Choroid plexus epithelial cell (primary cell): Measurements from ENCODE around the gene PREP.
A peak's percentile ranks its signal among the peaks of the same experiment; 100 is the strongest.

ENCODE experiments used
- DNase-seq: peaks from one replicate; pipeline ENCODE4 v3.0.0-alpha.2; 2010; ENCODE audit warnings: low read depth
- H3K4me3 ChIP-seq: 2 replicates; pipeline ENCODE4 v1.5.1; 2011; ENCODE audit warnings: low read depth, mild to moderate bottlenecking, control low read depth, low read length, moderate library complexity
- TF ChIP-seq, protein P1 (sequence below): conservative IDR thresholded peaks from 2 replicates; pipeline ENCODE4 v1.5.1; 2011; ENCODE audit warnings: low read depth, mild to moderate bottlenecking, control low read depth, inconsistent platforms, low read length, moderate library complexity

Gene PREP

GRCh38 chr6:105274678-105275077, 128.2 kb downstream of the PREP start:
- no peak overlapping the region for H3K4me3 ChIP-seq
- no peak for DNase-seq
- TF ChIP-seq, protein P1, sequence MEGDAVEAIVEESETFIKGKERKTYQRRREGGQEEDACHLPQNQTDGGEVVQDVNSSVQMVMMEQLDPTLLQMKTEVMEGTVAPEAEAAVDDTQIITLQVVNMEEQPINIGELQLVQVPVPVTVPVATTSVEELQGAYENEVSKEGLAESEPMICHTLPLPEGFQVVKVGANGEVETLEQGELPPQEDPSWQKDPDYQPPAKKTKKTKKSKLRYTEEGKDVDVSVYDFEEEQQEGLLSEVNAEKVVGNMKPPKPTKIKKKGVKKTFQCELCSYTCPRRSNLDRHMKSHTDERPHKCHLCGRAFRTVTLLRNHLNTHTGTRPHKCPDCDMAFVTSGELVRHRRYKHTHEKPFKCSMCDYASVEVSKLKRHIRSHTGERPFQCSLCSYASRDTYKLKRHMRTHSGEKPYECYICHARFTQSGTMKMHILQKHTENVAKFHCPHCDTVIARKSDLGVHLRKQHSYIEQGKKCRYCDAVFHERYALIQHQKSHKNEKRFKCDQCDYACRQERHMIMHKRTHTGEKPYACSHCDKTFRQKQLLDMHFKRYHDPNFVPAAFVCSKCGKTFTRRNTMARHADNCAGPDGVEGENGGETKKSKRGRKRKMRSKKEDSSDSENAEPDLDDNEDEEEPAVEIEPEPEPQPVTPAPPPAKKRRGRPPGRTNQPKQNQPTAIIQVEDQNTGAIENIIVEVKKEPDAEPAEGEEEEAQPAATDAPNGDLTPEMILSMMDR, result no peak

GRCh38 chr6:105273589-105273988, 129.3 kb downstream of the PREP start:
- H3K4me3 ChIP-seq, result no peak overlapping the region
- no peak for DNase-seq
- TF ChIP-seq, protein P1, result no peak

DNA sequence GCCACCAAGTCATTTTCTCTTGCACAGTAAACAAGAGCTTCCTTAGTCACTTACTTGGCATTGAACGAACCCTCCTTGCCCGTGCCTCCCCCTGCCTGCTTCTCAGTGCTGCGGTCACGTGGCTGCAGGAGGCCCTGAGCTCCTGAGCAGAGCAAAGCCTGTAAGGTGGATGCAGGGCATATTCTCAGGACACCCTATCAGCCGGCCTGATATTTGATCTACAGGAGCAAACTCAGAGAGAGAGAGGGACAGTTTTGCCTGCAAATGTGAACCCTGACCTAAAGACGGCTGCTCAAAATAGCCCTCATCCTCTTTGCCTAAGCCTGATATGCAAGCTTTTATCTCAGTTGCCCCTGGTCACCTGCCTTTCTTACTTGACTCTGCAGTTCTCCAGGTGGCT, 130.1 kb downstream of the PREP start:
- no peak overlapping the region for H3K4me3 ChIP-seq
- peak; percentile 36 for DNase-seq
- TF ChIP-seq, protein P1, result no peak

- H3K4me3 ChIP-seq, result no peak overlapping the region
- TF ChIP-seq, protein P1, result no peak
- no peak for DNase-seq
Measured at GRCh38 chr6:105270511-105270910, 132.4 kb downstream of the PREP start.

GRCh38 chr6:105269390-105269789, 133.5 kb downstream of the PREP start:
- no peak overlapping the region for H3K4me3 ChIP-seq
- no peak for DNase-seq
- TF ChIP-seq, protein P1, result no peak

DNA sequence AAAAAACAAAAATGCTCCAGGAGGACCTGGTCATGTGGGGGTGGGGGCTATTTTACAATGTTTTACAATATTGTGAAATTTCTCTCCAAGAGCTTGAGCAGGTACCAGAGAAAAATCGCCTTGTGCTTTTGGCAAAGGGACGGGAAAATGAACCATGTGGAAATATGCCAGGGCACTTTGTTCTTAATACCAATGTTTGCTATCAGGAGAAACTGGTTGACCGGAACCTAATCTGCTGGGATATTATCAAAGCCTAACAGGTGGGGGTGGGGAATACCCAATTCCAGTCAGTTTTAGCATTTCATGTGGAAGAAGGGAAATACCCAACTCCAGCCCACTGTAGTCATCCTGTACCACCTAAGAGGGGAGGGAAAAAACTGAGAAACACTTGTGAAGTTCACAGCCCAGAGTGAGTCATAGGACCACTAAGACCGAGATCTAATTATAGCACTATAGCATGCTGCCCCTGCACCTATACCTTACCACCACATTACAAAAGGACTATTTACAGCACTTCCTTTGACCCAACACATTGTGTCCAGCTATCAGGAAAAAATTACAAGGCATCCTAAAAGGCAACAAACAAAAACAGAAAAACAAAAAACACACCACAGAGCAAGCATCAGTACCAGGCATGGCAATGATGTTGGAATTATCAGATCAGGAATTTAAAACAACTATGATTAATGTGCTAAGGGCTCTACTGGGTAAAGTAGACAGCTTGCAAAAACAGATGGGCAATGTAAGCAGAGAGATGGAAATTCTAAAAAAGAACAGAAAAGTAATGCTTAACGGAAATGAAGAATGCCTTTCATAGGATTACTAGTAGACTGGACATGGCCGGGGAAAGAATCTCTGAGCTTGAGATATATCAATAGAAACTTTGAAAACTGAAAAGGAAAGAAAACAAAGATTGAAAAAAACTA, 138.9 kb downstream of the PREP start:
- H3K4me3 ChIP-seq, result no peak overlapping the region
- no peak for DNase-seq
- TF ChIP-seq, protein P1, result no peak
